GM12873 (cell line): ENCODE measurements around the gene ARHGEF12.

Source experiments
- CTCF ChIP-seq: IDR thresholded peaks from 2 replicates; pipeline ENCODE4 v1.5.1; 2012; ENCODE audit warnings: low read depth, mild to moderate bottlenecking, moderate library complexity, low read length, control low read depth; ENCODE audit not compliant: insufficient read depth; ENCODE audit errors: missing control alignments

The ARHGEF12 gene

DNA sequence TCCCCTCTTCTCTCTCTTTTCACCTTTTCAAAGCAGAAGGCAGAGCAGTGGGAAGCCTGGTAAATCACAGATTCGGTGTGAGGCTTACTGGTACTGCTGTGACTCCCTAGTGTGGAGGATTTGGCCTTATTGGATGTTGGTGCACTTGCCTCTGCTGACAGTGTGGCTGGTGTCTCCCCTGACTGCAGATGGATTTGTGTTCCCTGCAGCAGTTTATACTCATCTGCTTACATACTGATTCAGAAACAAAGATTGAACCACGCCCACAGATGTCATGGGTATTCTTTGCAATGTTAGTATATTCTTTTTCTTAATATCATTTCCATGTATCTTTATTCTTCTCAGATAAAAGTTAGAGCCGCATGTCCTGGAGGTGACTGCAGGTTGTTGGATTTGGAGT lies 148.5 kb downstream of the ARHGEF12 start:
- no peak for TF ChIP-seq CTCF

DNA sequence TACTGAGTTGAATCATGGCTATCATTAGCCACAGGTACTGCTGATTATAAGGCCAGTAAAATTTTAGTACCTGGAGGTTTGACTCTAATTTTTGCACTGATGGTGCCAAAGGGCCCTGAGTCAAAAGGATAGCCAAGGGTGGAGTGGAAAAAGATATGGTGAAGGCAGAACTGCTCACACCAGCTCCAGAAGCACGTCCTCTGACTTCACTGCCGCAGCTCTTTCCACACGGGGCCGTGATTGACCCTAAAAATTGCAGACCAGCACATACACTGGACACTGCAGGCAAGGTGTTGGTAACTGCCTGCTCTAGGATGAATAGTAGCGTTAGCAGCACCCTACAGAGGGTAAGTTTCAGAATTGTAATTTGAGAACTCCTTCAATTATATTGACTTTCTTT lies 149.9 kb downstream of the ARHGEF12 start:
- TF ChIP-seq CTCF: no peak

DNA sequence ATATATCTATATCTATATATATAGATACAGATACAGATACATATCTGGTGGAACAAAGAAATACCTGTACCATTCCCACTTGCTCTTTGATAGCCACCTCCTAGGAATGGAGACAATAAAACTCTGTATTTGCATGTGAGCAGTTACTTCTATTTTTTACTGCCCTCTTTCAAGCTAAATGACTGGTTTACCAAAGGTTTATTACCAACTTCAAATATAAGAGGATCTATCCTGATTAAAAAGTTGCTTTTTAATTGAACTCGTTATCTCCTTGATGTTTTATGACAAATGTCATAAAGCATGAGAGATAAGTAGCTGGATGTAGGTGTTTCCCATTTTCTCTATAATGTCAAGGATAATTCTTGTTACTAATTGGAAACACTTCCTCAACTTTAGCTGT lies 153.6 kb downstream of the ARHGEF12 start:
- no peak for TF ChIP-seq CTCF

GRCh38 chr11:120492486-120492885 lies 156.3 kb downstream of the ARHGEF12 start:
- TF ChIP-seq CTCF: no peak

- TF ChIP-seq CTCF: no peak
Observed at GRCh38 chr11:120494595-120494994, 158.4 kb downstream of the ARHGEF12 start.

DNA sequence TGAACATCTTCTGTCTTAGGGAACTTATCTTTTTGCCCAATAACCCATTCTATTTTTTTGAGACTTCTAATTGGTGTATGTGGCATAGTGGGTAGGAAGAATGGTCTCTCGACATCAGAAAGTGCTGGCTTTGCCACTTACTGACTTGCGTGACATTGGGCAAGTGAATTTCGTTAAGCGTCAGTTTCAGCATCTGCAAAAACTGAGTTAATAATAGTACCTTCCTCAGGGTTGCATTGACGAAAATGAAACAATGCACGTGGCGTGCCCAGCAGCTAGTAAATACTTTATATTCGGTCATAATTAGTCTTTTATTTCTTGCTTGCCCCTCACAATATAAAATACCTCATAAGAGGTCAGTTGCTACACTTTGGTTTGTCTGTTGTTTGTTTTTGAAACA lies 162.9 kb downstream of the ARHGEF12 start:
- TF ChIP-seq CTCF: no peak

DNA sequence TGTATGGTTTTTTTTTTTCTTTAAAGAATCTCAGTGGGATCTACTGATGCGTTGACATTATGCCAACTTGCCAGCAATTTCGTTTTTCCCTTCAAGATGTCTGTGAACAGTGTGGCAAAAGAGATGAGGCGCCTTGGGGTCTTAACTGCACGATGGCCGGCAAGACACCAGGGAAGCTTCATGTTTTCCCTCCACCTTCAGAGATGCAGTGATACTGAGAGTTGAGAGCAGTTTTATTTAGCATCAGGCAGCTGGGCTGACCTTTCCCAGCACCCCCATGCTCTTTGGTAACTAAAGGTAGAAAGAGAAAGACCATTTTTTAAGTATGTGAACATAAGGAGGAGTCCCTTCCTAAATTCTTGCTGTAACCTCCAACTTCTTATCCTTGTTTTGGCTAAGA lies 163.6 kb downstream of the ARHGEF12 start:
- no peak for TF ChIP-seq CTCF

DNA sequence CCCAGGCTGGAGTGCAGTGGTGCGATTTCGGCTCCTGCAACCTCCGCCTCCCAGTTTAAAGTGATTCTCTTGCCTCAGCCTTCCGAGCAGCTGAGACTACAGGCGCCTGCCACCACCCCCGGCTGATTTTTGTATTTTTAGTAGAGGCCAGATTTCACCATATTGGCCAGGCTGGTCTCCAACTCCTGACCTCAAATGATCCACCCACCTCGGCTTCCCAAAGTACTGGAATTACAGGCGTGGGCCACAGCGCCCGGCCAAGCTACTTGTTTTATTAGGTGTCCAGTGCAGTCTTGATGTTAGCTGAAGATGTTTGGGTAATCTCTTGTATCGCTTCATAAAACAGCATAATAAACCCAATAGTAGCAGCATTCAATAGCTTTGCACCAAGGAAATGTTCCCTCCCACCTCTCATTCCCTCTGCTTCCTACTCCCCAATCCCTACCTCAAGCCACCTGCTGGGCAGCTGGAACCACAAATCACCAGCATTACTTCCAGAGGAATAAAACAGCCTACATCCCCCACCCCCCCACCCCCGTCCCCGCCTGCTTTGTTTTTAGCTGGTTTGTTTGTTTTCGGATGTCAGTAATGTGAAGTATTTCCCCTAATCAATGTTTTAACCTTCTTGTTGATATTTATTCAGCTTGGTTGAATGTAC lies 164.3 kb downstream of the ARHGEF12 start:
- no peak for TF ChIP-seq CTCF
